NCI-H1048 (cell line): ENCODE results near the gene SELENOV.
A peak's percentile ranks its signal among the peaks of the same experiment; 100 is the strongest.
"Not testable (repeated sequence)": the region's sequence is repeated elsewhere in the genome, so short reads cannot be mapped to it uniquely, and the experiment has no call there.

Experiments
- DNase-seq: peaks from one replicate; lab custom pipeline; 2025; lab: John Stamatoyannopoulos, UW

SELENOV gene

GRCh38 chr19:39514840-39515550, at the start of gene SELENOV:
SELENOV (plus strand) TSS chr19:39515139; CDS start chr19:39515213, 74 bp downstream.
- no peak for DNase-seq

- no peak for DNase-seq
Observed at GRCh38 chr19:39465956-39466747, 48.8 kb upstream of the SELENOV start.

GRCh38 chr19:39467941-39468340, 47.0 kb upstream of the SELENOV start:
- DNase-seq, result no peak

- DNase-seq, result no peak
Observed at GRCh38 chr19:39469036-39469435, 45.9 kb upstream of the SELENOV start.

GRCh38 chr19:39469567-39469966, 45.4 kb upstream of the SELENOV start:
- DNase-seq, result no peak

GRCh38 chr19:39470724-39471339, 44.1 kb upstream of the SELENOV start:
- no peak for DNase-seq

GRCh38 chr19:39471756-39472536, 43.0 kb upstream of the SELENOV start:
- DNase-seq, result no peak

- no peak for DNase-seq
Observed at GRCh38 chr19:39472746-39473442, 42.0 kb upstream of the SELENOV start.

- no peak for DNase-seq
Observed at GRCh38 chr19:39473443-39473960, 41.4 kb upstream of the SELENOV start.

- no peak for DNase-seq
Observed at GRCh38 chr19:39474139-39474620, 40.8 kb upstream of the SELENOV start.

- no peak for DNase-seq
Observed at GRCh38 chr19:39475748-39476147, 39.2 kb upstream of the SELENOV start.

GRCh38 chr19:39479319-39479801, 35.6 kb upstream of the SELENOV start:
- DNase-seq, result not testable (repeated sequence)

- DNase-seq, result no peak
Observed at GRCh38 chr19:39479916-39480315, 35.0 kb upstream of the SELENOV start.

- peak; percentile 95 for DNase-seq
Observed at GRCh38 chr19:39480337-39481228, 34.4 kb upstream of the SELENOV start, which contains the start of gene TIMM50. TIMM50 (plus strand) TSS chr19:39480838; CDS start chr19:39480854, 16 bp downstream.

GRCh38 chr19:39481229-39481545, 33.8 kb upstream of the SELENOV start:
- no peak for DNase-seq

- no peak for DNase-seq
Observed at GRCh38 chr19:39481676-39482075, 33.3 kb upstream of the SELENOV start.

GRCh38 chr19:39483141-39483540, 31.8 kb upstream of the SELENOV start:
- no peak for DNase-seq

- no peak for DNase-seq
Observed at GRCh38 chr19:39489756-39490155, 25.2 kb upstream of the SELENOV start.

GRCh38 chr19:39492225-39492624, 22.7 kb upstream of the SELENOV start:
- DNase-seq, result no peak

- no peak for DNase-seq
Observed at GRCh38 chr19:39492788-39493187, 22.2 kb upstream of the SELENOV start.
